ENCODE results near the gene NPTN.
"Not testable (repeated sequence)": the region's sequence is repeated elsewhere in the genome, so short reads cannot be mapped to it uniquely, and the experiment has no call there.

Gene NPTN

GRCh38 chr15:73570355-73571032 lies 62.7 kb downstream of the NPTN start:
- no peak for DNase-seq

DNA sequence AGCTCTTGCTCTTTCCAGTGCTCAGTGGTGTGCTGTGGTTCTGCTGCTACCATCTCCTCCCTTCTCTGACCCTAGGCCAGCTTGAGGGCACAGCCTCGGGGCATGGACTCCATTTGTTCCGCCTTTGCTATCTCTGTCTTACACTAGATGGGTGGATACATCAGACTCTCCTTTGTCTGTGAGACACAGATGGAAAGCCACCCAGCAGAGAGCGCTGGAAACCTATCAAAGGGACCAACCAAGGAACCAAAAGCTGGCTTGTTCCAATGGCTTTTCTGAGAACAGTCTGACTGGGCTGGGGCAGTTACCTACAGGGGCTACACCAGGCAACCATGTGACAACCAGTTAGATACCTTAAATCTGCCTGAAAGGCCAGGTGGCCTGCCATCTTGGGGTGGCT lies 63.8 kb downstream of the NPTN start:
- DNase-seq = no peak

GRCh38 chr15:73568564-73569280 lies 64.5 kb downstream of the NPTN start:
- DNase-seq = no peak

DNA sequence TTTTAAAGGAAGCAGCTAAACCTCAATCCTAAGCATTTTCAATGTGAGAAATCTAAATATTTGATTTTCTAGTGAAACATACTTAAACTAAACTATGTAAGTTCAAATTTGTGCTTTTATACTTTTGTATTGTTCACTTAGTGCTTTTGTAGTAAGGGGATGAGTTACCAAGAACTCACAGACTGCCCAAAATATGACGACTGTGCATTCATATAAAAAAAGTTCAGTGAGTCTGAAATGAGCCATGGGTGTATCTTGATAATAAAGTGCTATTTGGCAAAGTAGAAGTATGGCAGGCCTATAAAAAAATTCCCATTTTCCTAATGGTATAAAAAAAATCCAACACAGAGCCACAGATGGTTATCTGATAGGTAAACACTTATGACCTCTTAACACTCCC lies 66.2 kb downstream of the NPTN start:
- DNase-seq = no peak

DNA sequence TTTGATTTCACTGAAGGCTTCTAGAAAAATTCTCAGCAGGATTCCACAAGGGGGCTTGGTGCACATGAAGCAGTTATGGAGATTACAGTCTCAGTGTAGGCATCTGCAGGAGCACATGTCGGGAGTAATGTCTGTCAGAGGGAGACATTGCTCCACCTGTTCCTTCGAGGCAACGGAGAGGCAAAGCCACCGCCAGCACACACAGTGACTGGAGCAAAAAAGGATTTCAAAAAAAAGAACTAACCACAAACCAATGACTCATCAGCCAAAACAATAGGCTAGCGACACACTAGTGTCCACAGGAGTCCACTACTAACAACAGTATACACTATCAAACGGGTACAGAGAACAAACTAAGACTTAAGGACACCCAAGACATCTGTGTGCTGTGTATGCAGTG lies 68.9 kb downstream of the NPTN start:
- no peak for DNase-seq

- DNase-seq = no peak
Observed at GRCh38 chr15:73560501-73561117, 72.6 kb downstream of the NPTN start.

DNA sequence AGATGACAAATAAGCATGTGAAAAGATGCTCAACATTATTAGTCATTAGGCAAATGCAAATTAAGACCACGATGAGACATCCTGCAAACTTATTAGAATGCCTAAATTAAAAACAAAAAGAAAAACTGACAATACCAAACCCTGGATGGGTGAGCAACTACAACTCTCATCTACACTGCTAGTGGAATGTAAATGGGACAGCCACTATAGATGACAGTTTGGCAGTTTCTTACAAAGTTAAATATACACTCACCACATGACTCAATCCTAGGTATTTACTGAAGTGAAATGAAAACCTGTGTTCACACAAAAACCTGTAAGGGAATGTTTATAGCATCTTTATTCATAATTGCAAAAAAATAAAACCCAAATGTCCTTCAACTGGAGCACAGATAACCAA lies 74.7 kb downstream of the NPTN start:
- no peak for DNase-seq

- DNase-seq = no peak
Observed at GRCh38 chr15:73555080-73555479, 78.1 kb downstream of the NPTN start.

DNA sequence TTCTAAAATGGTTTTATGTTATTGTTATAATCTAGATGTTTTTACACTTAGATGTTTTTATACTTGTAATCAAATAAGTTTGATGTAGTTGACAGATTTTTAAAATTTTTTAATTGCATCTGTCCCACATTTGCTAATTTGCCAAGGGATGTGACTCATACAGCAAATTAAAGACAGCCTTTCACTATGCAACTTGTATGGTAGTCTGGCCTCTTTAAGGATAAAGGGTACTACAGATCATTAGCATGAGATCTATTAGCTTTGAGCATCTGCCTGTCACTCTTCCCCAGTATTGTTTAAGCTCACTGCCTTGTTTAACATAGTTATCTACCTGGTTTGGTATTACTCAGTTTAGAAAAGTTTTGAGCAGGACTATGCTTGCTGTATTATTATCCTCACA lies 83.0 kb downstream of the NPTN start:
- DNase-seq = no peak

DNA sequence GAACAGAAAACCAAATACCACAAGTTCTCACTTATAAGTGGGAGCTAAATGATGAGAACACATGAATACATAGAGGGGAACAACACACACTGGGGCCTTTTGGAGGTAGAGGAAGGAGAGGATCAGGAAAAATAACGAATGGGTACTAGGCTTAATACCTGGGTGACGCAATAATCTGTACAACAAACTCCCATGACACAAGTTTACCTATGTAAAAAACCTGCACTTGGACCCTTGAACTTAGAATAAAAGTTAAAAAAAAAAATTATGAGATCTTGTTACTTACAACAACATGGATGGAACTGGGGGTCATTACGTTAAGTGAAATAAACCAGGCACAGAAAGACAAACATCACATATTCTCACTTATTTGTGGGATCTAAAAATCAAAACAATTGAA lies 84.3 kb downstream of the NPTN start:
- DNase-seq = not testable (repeated sequence)

DNA sequence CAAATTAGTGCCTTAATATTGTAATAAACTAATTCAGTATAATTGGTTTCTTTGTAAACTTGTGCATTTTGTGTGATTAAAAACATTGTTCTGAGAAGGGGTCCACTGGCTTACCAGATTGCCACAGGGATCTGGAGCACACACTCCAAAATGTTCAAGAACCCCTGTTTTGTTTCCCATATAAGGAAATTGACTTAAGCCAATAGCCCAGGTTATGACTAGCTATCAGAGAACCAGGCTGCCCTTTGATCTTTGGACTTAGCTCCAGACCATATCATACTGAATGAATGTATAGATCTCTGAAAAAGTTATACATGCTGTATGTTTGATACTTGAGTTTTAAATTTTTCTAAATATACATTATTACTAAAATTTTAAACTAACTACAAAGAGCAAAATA lies 91.7 kb downstream of the NPTN start:
- no peak for DNase-seq

GRCh38 chr15:73540161-73540560 lies 93.0 kb downstream of the NPTN start:
- DNase-seq = no peak

DNA sequence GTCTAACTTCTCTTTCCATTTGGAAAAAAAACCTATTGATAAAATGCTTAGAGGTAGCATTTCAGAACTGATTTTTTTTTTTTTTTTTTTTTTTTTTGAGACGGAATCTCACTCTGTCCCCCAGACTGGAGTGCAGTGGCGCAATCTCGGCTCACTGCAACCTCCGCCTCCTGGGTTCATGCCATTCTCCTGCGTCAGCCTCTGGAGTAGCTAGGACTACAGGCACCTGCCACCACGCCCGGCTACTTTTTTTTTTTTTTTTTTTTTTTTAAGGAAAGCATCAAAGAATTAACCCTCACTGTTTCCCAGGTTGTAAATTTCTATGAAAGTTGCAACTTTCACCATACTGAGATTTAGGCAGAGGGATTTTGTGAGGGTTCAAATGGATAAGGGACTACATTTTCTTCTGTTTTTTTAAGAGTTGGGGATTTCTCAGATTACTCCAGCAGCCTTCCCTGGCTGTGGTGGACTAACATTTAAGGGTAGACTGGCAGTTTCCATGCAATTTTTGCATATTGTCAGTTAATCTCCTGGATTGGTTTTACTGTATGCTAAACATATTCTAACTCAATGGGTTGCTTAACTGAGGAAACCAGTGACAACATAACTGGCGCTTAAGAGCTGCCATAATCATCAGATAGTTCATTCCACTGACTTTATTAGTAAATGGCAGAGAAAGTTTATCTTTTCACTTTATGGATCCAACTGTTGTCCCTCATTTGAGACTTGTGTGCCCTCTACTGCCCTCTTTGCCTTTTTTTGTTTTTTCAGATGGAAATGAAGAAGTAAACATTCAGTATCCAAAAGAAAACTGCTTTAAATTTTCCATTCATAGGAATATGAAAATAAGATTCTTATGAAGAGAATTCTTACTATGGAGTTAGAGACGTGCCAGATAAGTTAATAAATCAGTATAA lies 93.7 kb downstream of the NPTN start:
- DNase-seq = no peak

- DNase-seq = no peak
Observed at GRCh38 chr15:73538563-73539211, 94.5 kb downstream of the NPTN start.

- no peak for DNase-seq
Observed at GRCh38 chr15:73538123-73538522, 95.1 kb downstream of the NPTN start.

DNA sequence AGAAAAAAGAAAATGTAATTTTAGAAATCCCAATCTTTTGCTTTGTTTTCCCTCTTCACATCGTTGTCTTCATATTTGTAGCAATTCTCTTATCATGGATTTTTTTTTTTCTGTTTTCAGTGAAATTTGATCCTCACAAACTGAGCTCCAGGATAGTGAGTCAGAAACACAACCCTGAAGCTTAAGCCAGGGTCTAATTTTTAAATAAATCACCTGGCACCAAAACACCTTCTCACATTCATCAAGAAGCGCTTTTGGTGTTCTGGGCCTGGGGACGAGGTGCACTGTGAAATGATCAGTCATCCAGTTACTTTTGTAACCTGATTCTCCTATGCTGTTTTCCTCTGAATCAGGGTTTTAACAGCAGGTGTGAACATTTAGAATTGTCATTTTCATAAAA lies 102.5 kb downstream of the NPTN start:
- DNase-seq = no peak

DNA sequence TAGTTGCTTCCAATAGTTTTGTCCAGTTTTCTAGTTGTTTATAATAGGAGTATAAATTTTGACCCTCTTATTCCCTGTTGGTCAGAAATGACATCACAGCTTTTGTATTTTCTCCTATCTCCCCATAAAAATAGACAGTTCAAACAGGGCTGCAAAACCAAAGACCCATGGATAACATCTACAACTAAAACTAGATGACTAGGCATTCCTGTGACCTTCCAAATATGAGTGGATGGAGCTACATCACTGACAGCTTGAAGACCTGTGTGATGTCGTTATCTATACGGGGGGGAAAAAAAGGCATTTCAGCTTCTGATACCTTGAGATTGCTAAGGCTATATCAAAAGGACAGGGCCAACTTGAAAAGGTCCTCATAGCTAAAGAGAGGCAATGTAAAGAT lies 105.6 kb downstream of the NPTN start:
- DNase-seq = no peak

GRCh38 chr15:73524919-73525318 lies 108.3 kb downstream of the NPTN start:
- no peak for DNase-seq

GRCh38 chr15:73522011-73522410 lies 111.2 kb downstream of the NPTN start:
- no peak for DNase-seq

- no peak for DNase-seq
Observed at GRCh38 chr15:73518876-73519733, 114.1 kb downstream of the NPTN start.

GRCh38 chr15:73518180-73518862 lies 114.9 kb downstream of the NPTN start:
- no peak for DNase-seq

All from stimulated activated CD4-positive, alpha-beta T cell treated with anti-CD3 and anti-CD28 coated beads, Interleukin-4, amount 100 ng/mL, for 1 hour (primary cell).